ENCODE measurements around the gene MESP2. TPM values are rescaled to one million over a fixed set of nuclear protein-coding genes. Genes with fewer than 3 reads are reported as not detected.

The MESP2 gene
- total and polyA plus RNA-seq, 2 of the 8 experiments (the other 6 are each of a cell fraction or from before 2014, with no cell fraction given): 0.35 to 0.80 TPM

- Histone ChIP-seq H3K79me2 (ENCODE audit: control insufficient read depth in 1 of 2, insufficient read depth in 2 of 2, low read length in 2 of 2) (no peaks in the 10 kb centered on the region), H3K27ac (ENCODE audit: low read depth, low read length) (no peak overlapping the region), H2AFZ (ENCODE audit: low read length) (no peak overlapping the region), H3K36me3 (ENCODE audit: control insufficient read depth in 2 of 4, insufficient read depth in 4 of 4, low read length in 3 of 4) (no peaks in the 10 kb centered on the region), H4K8ac (ENCODE audit: extremely low read depth, insufficient read depth, low read length) (no peak overlapping the region), H3K23ac (ENCODE audit: insufficient read length) (no peak overlapping the region), H3K4me2 (ENCODE audit: insufficient read depth in 1 of 2, low read depth in 2 of 2, low read length in 2 of 2) (no peak overlapping the region; a peak in 1 of 4 replicates), H3K56ac (replicated peaks; ENCODE audit: insufficient read length, low read depth, low read length) (no peak overlapping the region), H3K9ac (replicated peaks in 1 of 4; ENCODE audit: extremely low read depth in 1 of 4, low read depth in 3 of 4, low read length in 3 of 4) (no peak overlapping the region), H3K4ac (replicated peaks; ENCODE audit: insufficient read length, low read depth, low read length) (no peak overlapping the region), H4K91ac (replicated peaks; ENCODE audit: insufficient read length, low read length) (peak overlapping the region; percentile 63), H2AK5ac (ENCODE audit: low read depth, low read length) (no peak overlapping the region), H2BK120ac (replicated peaks; ENCODE audit: low read depth, low read length) (peak overlapping the region; percentile 89), H3K23me2 (ENCODE audit: low read depth, low read length) (no peaks in the 10 kb centered on the region), H3K9me3 (ENCODE audit: insufficient read depth in 2 of 2, low read depth in 1 of 2, low read length in 1 of 2) (peaks cover 0 to 3% of the 10 kb centered on the region in 2 experiments; a peak in 2 of 4 replicates), H2BK12ac (ENCODE audit: low read depth, low read length) (0 out of 2 replicates have a peak overlapping the region, but pooled peaks have one; percentile 91), H2BK15ac (ENCODE audit: low read length) (no peak overlapping the region), H4K20me1 (replicated peaks in 1 of 2; ENCODE audit: control insufficient read depth in 1 of 2, insufficient read depth in 2 of 2, low read length in 2 of 2) (no peaks in the 10 kb centered on the region), H4K5ac (ENCODE audit: insufficient read length, low read depth, low read length) (no peak overlapping the region), H3K79me1 (ENCODE audit: low read depth, low read length) (no peaks in the 10 kb centered on the region), H3K27me3 (replicated peaks in 1 of 4; ENCODE audit: control insufficient read depth in 3 of 4, extremely low read depth in 1 of 4, insufficient read depth in 3 of 4, low read length in 3 of 4) (peaks cover 0 to 7% (median 1%) of the 10 kb centered on the region in 4 experiments; a peak in 3 of 7 replicates), H3K4me3 (ENCODE audit: extremely low read depth in 1 of 4, insufficient read depth in 2 of 4, low read depth in 3 of 4, low read length in 4 of 4) (no peak overlapping the region), H3K18ac (ENCODE audit: extremely low read depth, low read length) (peak overlapping the region; percentile 48), H2BK5ac (ENCODE audit: low read depth, low read length) (peak overlapping the region; percentile 48; the same call in 1 of the 2 replicates), H3K4me1 (replicated peaks in 1 of 4; ENCODE audit: control insufficient read depth in 3 of 4, insufficient read depth in 4 of 4, low read length in 3 of 4) (peaks cover 6 to 14% (median 10%) of the 10 kb centered on the region in 4 experiments), H2BK20ac (ENCODE audit: low read length) (0 out of 2 replicates have a peak overlapping the region, but pooled peaks have one; percentile 88), H3K14ac (ENCODE audit: insufficient read length) (no peak overlapping the region)
- no peak for TF ChIP-seq SP1 (IDR thresholded peaks at IDR 0.05; ENCODE audit: low read depth, low read length)
- no peak for TF ChIP-seq BCL11A (IDR thresholded peaks at IDR 0.05; ENCODE audit: low read depth in 2 of 2, low read length in 2 of 2)
- TF ChIP-seq EP300 (IDR thresholded peaks at IDR 0.05; ENCODE audit: borderline replicate concordance in 1 of 2, low read depth in 2 of 2, low read length in 2 of 2): no peak
- TF ChIP-seq NANOG (IDR thresholded peaks at IDR 0.05; ENCODE audit: insufficient read depth, low read depth, low read length, poor library complexity, severe bottlenecking): no peak
- TF ChIP-seq SP4 (IDR thresholded peaks at IDR 0.05; ENCODE audit: low read length): no peak
- WGBS, 2 experiments (ENCODE audit: extremely low coverage in 1 of 2, insufficient coverage in 1 of 2, insufficient read length in 1 of 2, insufficient replicate concordance in 2 of 2, low coverage in 1 of 2, low lambda C conversion rate in 2 of 2, missing lambda C conversion rate in 1 of 2): 77% methylated on average over 14 of the region's 14 CpGs; no CpG with 5 or more reads in 1 of the 2 experiments
- ChIA-PET POLR2A (ENCODE audit: partially characterized antibody) (interaction anchor here (1.4 to 1.5 kb wide), 2 partner anchors 14 to 24 kb away, joined by 3 to 4 read pairs; no protein-coding TSS in a partner anchor), CTCF (ENCODE audit: partially characterized antibody) (interaction anchor here (0.7 to 2.8 kb wide), 13 partner anchors 7 to 105 kb away, joined by 3 to 23 read pairs (median 4); no protein-coding TSS in a partner anchor)
- DNase-seq (ENCODE audit: low read depth in 1 of 2, low spot score in 2 of 2) (no peak), FAIRE-seq (no peak)
Observed at GRCh38 chr15:89783111-89783860, 7.2 kb downstream of the MESP2 start.
